H1 (cell line): Measurements from ENCODE around the gene SPATA13. TPM values are rescaled to one million over a fixed set of nuclear protein-coding genes. Genes with fewer than 3 reads are reported as not detected.

ENCODE experiments used
- CHD1 ChIP-seq: IDR thresholded peaks from 2 replicates; pipeline ENCODE4 v1.6.1; 2012; ENCODE audit warnings: low read depth, low read length, improper control_type of control experiment
- CHD2 ChIP-seq: IDR thresholded peaks from 2 replicates; pipeline ENCODE4 v1.6.1; 2012; ENCODE audit warnings: low read length, improper control_type of control experiment
- CHD7 ChIP-seq: fragments of 300-600 bp; sonication (generic); IDR thresholded peaks from 2 replicates; pipeline ENCODE4 v1.7.1; 2012; ENCODE audit warnings: low read length, moderate library complexity, mild to moderate bottlenecking, inconsistent platforms; ENCODE audit not compliant: insufficient replicate concordance
- HDAC2 ChIP-seq, 2 experiments: fragments of 300-600 bp in 1 of 2; sonication (generic) in 1 of 2; IDR thresholded peaks; 2 replicates each; pipeline ENCODE4 v1.6.1; 2011 to 2012; ENCODE audit warnings: low read depth in 2 of 2, low read length in 2 of 2, mild to moderate bottlenecking in 2 of 2, moderate library complexity in 2 of 2, borderline replicate concordance in 1 of 2, inconsistent platforms in 1 of 2
- JUND ChIP-seq: IDR thresholded peaks from 2 replicates; pipeline ENCODE4 v1.6.1; 2011; ENCODE audit warnings: mild to moderate bottlenecking, improper control_type of control experiment, low read length
- MAFK ChIP-seq: IDR thresholded peaks from 2 replicates; pipeline ENCODE4 v1.6.1; 2012; ENCODE audit warnings: low read depth, mild to moderate bottlenecking, improper control_type of control experiment, low read length
- NRF1 ChIP-seq: IDR thresholded peaks from 2 replicates; pipeline ENCODE4 v1.6.1; 2011; ENCODE audit warnings: mild to moderate bottlenecking, low read depth, low read length, improper control_type of control experiment
- SP2 ChIP-seq: IDR thresholded peaks from 2 replicates; pipeline ENCODE4 v1.6.1; 2012; ENCODE audit warnings: mild to moderate bottlenecking, low read length, inconsistent platforms
- TAF1 ChIP-seq: IDR thresholded peaks from 2 replicates; pipeline ENCODE4 v1.6.1; 2011; ENCODE audit warnings: mild to moderate bottlenecking, low read depth, low read length
- TAF7 ChIP-seq: optimal IDR thresholded peaks from 2 replicates; pipeline ENCODE3; 2011; ENCODE audit warnings: low read depth, mild to moderate bottlenecking, inconsistent platforms, low read length, moderate library complexity, borderline replicate concordance
- polyA plus RNA-seq, 7 experiments: library from polyadenylated mRNA; depleted of rRNA in 3 of 7; stranded (reverse) in 5 of 7; unstranded in 2 of 7; fragments of >200 nt in 5 of 7; fragments of 200-250 nt in 2 of 7; gene quantifications; 1 replicate in 5 of 7; 2 replicates in 1 of 7; 4 replicates in 1 of 7; pipeline versions ENCODE4 v1.2.1 to v1.2.3, GENCODE V29; 2011 to 2013; ENCODE audit warnings: missing spikeins in 2 of 7, mixed read lengths in 2 of 7
- total RNA-seq: library from RNA; stranded (reverse); fragmentation: NEBNext Ultra II Directional; extraction: Animal tissue kit (Norgen Biotek cat#: 25700); gene quantifications from 2 replicates; pipeline ENCODE4 v1.2.1, GENCODE V29; 2021

Gene SPATA13
- total and polyA plus RNA-seq, 2 of the 8 experiments (the other 6 are each of a cell fraction or from before 2014, with no cell fraction given): 12.6 to 30.9 TPM

GRCh38 chr13:24254146-24254841, 93.8 kb downstream of the SPATA13 start (continued):
- TF ChIP-seq CHD7 (no peak), TAF7 (no peak), HDAC2 (IDR thresholded peaks at IDR 0.05; ENCODE audit: borderline replicate concordance in 1 of 2, low read depth in 2 of 2, low read length in 2 of 2) (no peak), JUND (no peak), CHD1 (no peak), SP2 (no peak), MAFK (no peak), CHD2 (no peak), TAF1 (no peak), NRF1 (no peak)
- TF ChIP-seq, all 59 proteins: peak for 0
